ENCODE results near the gene USP32. TPM values are rescaled to one million over a fixed set of nuclear protein-coding genes. Genes with fewer than 3 reads are reported as not detected.
A peak's percentile ranks its signal among the peaks of the same experiment; 100 is the strongest.
"Not testable (repeated sequence)": the region's sequence is repeated elsewhere in the genome, so short reads cannot be mapped to it uniquely, and the experiment has no call there.

USP32 gene
- polyA plus RNA-seq, 3 donors, result 10.1 to 26.6 (median 16.6) TPM

DNA sequence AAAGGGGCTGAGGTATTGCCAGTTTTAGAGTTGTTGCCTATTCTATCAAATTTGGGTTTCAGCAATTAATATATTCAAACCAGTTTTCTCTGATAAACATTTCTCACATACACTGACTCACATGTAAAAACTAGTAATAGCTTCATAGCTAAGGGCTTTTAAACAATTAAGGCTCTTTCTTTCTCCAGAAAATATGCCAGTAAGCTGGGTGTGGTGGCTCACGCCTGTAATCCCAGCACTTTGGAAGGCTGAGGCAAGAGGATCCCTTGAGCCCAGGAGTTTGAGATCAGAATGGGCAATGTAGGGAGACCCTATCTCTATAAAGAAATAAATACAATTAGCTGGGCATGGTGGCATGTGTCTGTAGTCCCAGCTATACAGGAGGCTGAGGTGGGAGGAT, 193.3 kb downstream of the USP32 start:
- H4K20me1 ChIP-seq (ENCODE audit: insufficient read depth, low read length); H3K9me3 Mint-ChIP-seq; H3K4me3 ChIP-seq (replicated peaks in 1 of 3; ENCODE audit: low read depth in 2 of 3, low read length in 3 of 3); H3K9me3 ChIP-seq (replicated peaks in 1 of 2; ENCODE audit: control insufficient read depth in 1 of 2, insufficient read depth in 1 of 2, low read length in 2 of 2); DNase-seq; H3K4me1 Mint-ChIP-seq; H3K79me2 ChIP-seq (ENCODE audit: insufficient read depth, low read length); H3K9ac ChIP-seq (ENCODE audit: insufficient read depth, low read length, poor library complexity, severe bottlenecking); H2AFZ ChIP-seq (ENCODE audit: insufficient read depth, low read depth, low read length, poor library complexity, severe bottlenecking); H3K27ac ChIP-seq (ENCODE audit: low read depth in 1 of 2, low read length in 2 of 2); H3K27me3 ChIP-seq (ENCODE audit: control insufficient read depth in 2 of 2, insufficient read depth in 2 of 2, low read length in 2 of 2); H3K4me3 Mint-ChIP-seq; H3K27me3 Mint-ChIP-seq (ENCODE audit: low read depth in 3 of 3); H3K4me2 ChIP-seq (replicated peaks; ENCODE audit: extremely low read depth, low read length, poor library complexity, severe bottlenecking); H3K4me1 ChIP-seq (ENCODE audit: control insufficient read depth in 1 of 2, insufficient read depth in 2 of 2, low read length in 2 of 2); intact Hi-C loops (cut with micrococcal nuclease): not testable (repeated sequence)
- Mint-ChIP-seq H3K36me3 (peaks cover 49 to 70% of the 10 kb centered on the region in 2 donors), H3K27ac (peak overlapping the region in 1 of 7 donors; percentile 45)
- peaks cover 54 to 65% of the 10 kb centered on the region in 2 donors for H3K36me3 ChIP-seq (replicated peaks in 1 of 2; ENCODE audit: control insufficient read depth in 1 of 2, insufficient read depth in 2 of 2, low read length in 2 of 2)
- no CpG with 5 or more reads among the region's 1 CpG for WGBS (ENCODE audit: insufficient coverage)

- H3K27ac ChIP-seq (ENCODE audit: low read depth in 1 of 2, low read length in 2 of 2); H3K4me3 ChIP-seq (replicated peaks in 1 of 3; ENCODE audit: low read depth in 2 of 3, low read length in 3 of 3); H2AFZ ChIP-seq (ENCODE audit: insufficient read depth, low read depth, low read length, poor library complexity, severe bottlenecking); H3K9ac ChIP-seq (ENCODE audit: insufficient read depth, low read length, poor library complexity, severe bottlenecking); H4K20me1 ChIP-seq (ENCODE audit: insufficient read depth, low read length); H3K4me3 Mint-ChIP-seq; H3K27me3 Mint-ChIP-seq (ENCODE audit: low read depth in 3 of 3); DNase-seq; H3K9me3 ChIP-seq (replicated peaks in 1 of 2; ENCODE audit: control insufficient read depth in 1 of 2, insufficient read depth in 1 of 2, low read length in 2 of 2); H3K79me2 ChIP-seq (ENCODE audit: insufficient read depth, low read length); H3K27me3 ChIP-seq (ENCODE audit: control insufficient read depth in 2 of 2, insufficient read depth in 2 of 2, low read length in 2 of 2); H3K27ac Mint-ChIP-seq; intact Hi-C loops (cut with micrococcal nuclease); H3K9me3 Mint-ChIP-seq; H3K4me1 ChIP-seq (ENCODE audit: control insufficient read depth in 1 of 2, insufficient read depth in 2 of 2, low read length in 2 of 2); H3K4me1 Mint-ChIP-seq; H3K4me2 ChIP-seq (replicated peaks; ENCODE audit: extremely low read depth, low read length, poor library complexity, severe bottlenecking): not testable (repeated sequence)
- H3K36me3 Mint-ChIP-seq, result peaks cover 85 to 94% of the 10 kb centered on the region in 2 donors
- WGBS (ENCODE audit: insufficient coverage), result 100% methylated on average over 1 of the region's 4 CpGs
- peaks cover 86 to 93% of the 10 kb centered on the region in 2 donors for H3K36me3 ChIP-seq (replicated peaks in 1 of 2; ENCODE audit: control insufficient read depth in 1 of 2, insufficient read depth in 2 of 2, low read length in 2 of 2)
Observed at GRCh38 chr17:60194141-60194540, 197.8 kb downstream of the USP32 start.

DNA sequence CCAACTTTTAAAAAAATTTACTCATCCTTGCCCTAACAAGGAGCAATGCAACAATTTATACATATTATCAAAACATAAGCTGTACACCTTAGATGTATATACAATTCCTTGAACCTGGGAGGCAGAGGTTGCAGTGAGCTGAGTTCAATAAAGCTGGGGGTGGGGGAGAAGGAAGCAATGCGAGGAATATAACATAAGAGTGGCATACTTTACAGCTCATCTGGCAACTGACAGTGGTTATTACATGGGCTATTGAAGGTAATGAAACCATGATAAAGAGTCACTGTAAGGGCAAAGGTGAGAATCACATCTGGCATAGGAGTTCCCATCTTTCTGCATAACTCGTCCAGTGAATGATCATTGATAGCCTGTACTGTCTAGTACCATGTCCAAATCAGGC, 198.5 kb downstream of the USP32 start:
- Histone ChIP-seq H3K4me1 (ENCODE audit: control insufficient read depth in 1 of 2, insufficient read depth in 2 of 2, low read length in 2 of 2) (peaks cover 2 to 12% of the 10 kb centered on the region in 2 donors), H3K27me3 (ENCODE audit: control insufficient read depth in 2 of 2, insufficient read depth in 2 of 2, low read length in 2 of 2) (no peaks in the 10 kb centered on the region), H3K4me3 (replicated peaks in 1 of 3; ENCODE audit: low read depth in 2 of 3, low read length in 3 of 3) (no peak overlapping the region), H4K20me1 (ENCODE audit: insufficient read depth, low read length) (no peaks in the 10 kb centered on the region), H3K9me3 (replicated peaks in 1 of 2; ENCODE audit: control insufficient read depth in 1 of 2, insufficient read depth in 1 of 2, low read length in 2 of 2) (no peaks in the 10 kb centered on the region), H3K4me2 (replicated peaks; ENCODE audit: extremely low read depth, low read length, poor library complexity, severe bottlenecking) (no peak overlapping the region), H3K79me2 (ENCODE audit: insufficient read depth, low read length) (no peaks in the 10 kb centered on the region), H3K27ac (ENCODE audit: low read depth in 1 of 2, low read length in 2 of 2) (no peak overlapping the region), H3K36me3 (replicated peaks in 1 of 2; ENCODE audit: control insufficient read depth in 1 of 2, insufficient read depth in 2 of 2, low read length in 2 of 2) (peaks cover 82 to 92% of the 10 kb centered on the region in 2 donors), H2AFZ (ENCODE audit: insufficient read depth, low read depth, low read length, poor library complexity, severe bottlenecking) (no peak overlapping the region), H3K9ac (ENCODE audit: insufficient read depth, low read length, poor library complexity, severe bottlenecking) (no peak overlapping the region)
- H3K4me3 Mint-ChIP-seq, result no peak overlapping the region
- peaks cover 12% of the 10 kb centered on the region for H3K4me1 Mint-ChIP-seq
- intact Hi-C loops (cut with micrococcal nuclease), result no loop called here
- DNase-seq, result no peak
- 100% methylated on average over 2 of the region's 2 CpGs for WGBS (ENCODE audit: insufficient coverage)
- H3K27ac Mint-ChIP-seq, result no peak overlapping the region
- H3K27me3 Mint-ChIP-seq (ENCODE audit: low read depth in 3 of 3), result no peaks in the 10 kb centered on the region
- H3K9me3 Mint-ChIP-seq, result no peaks in the 10 kb centered on the region
- no peak for TF ChIP-seq CTCF (IDR thresholded peaks at IDR 0.05)
- peaks cover 85 to 94% of the 10 kb centered on the region in 2 donors for H3K36me3 Mint-ChIP-seq

GRCh38 chr17:60193032-60193431, 198.9 kb downstream of the USP32 start:
- H3K4me3 ChIP-seq (replicated peaks in 1 of 3; ENCODE audit: low read depth in 2 of 3, low read length in 3 of 3); H3K9me3 ChIP-seq (replicated peaks in 1 of 2; ENCODE audit: control insufficient read depth in 1 of 2, insufficient read depth in 1 of 2, low read length in 2 of 2); H2AFZ ChIP-seq (ENCODE audit: insufficient read depth, low read depth, low read length, poor library complexity, severe bottlenecking); H3K4me3 Mint-ChIP-seq; H3K79me2 ChIP-seq (ENCODE audit: insufficient read depth, low read length); H3K9me3 Mint-ChIP-seq; H4K20me1 ChIP-seq (ENCODE audit: insufficient read depth, low read length); H3K9ac ChIP-seq (ENCODE audit: insufficient read depth, low read length, poor library complexity, severe bottlenecking); H3K4me2 ChIP-seq (replicated peaks; ENCODE audit: extremely low read depth, low read length, poor library complexity, severe bottlenecking); H3K27ac Mint-ChIP-seq; DNase-seq; intact Hi-C loops (cut with micrococcal nuclease); H3K27me3 ChIP-seq (ENCODE audit: control insufficient read depth in 2 of 2, insufficient read depth in 2 of 2, low read length in 2 of 2); H3K27ac ChIP-seq (ENCODE audit: low read depth in 1 of 2, low read length in 2 of 2); H3K27me3 Mint-ChIP-seq (ENCODE audit: low read depth in 3 of 3): not testable (repeated sequence)
- WGBS (ENCODE audit: insufficient coverage), result no CpG with 5 or more reads among the region's 3 CpGs
- Mint-ChIP-seq H3K36me3 (peaks cover 80 to 89% of the 10 kb centered on the region in 2 donors), H3K4me1 (peaks cover 14% of the 10 kb centered on the region)
- Histone ChIP-seq H3K4me1 (ENCODE audit: control insufficient read depth in 1 of 2, insufficient read depth in 2 of 2, low read length in 2 of 2) (peaks cover 3 to 16% of the 10 kb centered on the region in 2 donors), H3K36me3 (replicated peaks in 1 of 2; ENCODE audit: control insufficient read depth in 1 of 2, insufficient read depth in 2 of 2, low read length in 2 of 2) (peaks cover 78 to 88% of the 10 kb centered on the region in 2 donors)

All from CD14-positive monocyte (primary cell).